Stimulated activated CD4-positive, alpha-beta T cell treated with anti-CD3 and anti-CD28 coated beads, Interleukin-4, amount 100 ng/mL, for 1 hour (primary cell): ENCODE measurements around the gene MDN1.
"Not testable (repeated sequence)": the region's sequence is repeated elsewhere in the genome, so short reads cannot be mapped to it uniquely, and the experiment has no call there.

Experiments used
- DNase-seq: peaks from one replicate; pipeline ENCODE4 v3.0.0-alpha.2; 2020

MDN1 gene

GRCh38 chr6:89819336-89820130 lies at the start of gene MDN1:
TSS of gene MDN1 (minus strand) at chr6:89819794. CDS start at chr6:89819607, 187 bp downstream.
- peak; percentile 86 for DNase-seq

- no peak for DNase-seq
These were observed 46.6 kb upstream of the MDN1 start for GRCh38 chr6:89866024-89866678.

- DNase-seq = no peak
These were observed 43.1 kb upstream of the MDN1 start for GRCh38 chr6:89862698-89863097.

- DNase-seq = no peak
These were observed 42.7 kb upstream of the MDN1 start for GRCh38 chr6:89862273-89862672.

GRCh38 chr6:89859744-89860143 lies 40.1 kb upstream of the MDN1 start:
- no peak for DNase-seq

GRCh38 chr6:89858041-89858440 lies 38.4 kb upstream of the MDN1 start:
- DNase-seq = no peak

- DNase-seq = no peak
These were observed 33.5 kb upstream of the MDN1 start for GRCh38 chr6:89853068-89853467.

- DNase-seq = not testable (repeated sequence)
These were observed 27.9 kb upstream of the MDN1 start for GRCh38 chr6:89847513-89847912.

- DNase-seq = no peak
These were observed 23.5 kb upstream of the MDN1 start for GRCh38 chr6:89843070-89843469.

- DNase-seq = no peak
These were observed 22.6 kb upstream of the MDN1 start for GRCh38 chr6:89842228-89842627.

GRCh38 chr6:89840538-89840937 lies 20.9 kb upstream of the MDN1 start:
- no peak for DNase-seq

GRCh38 chr6:89836639-89837222 lies 17.1 kb upstream of the MDN1 start:
- DNase-seq = no peak

GRCh38 chr6:89834884-89835792 lies 15.5 kb upstream of the MDN1 start:
- no peak for DNase-seq

- no peak for DNase-seq
These were observed 10.7 kb upstream of the MDN1 start for GRCh38 chr6:89830170-89830809.

- DNase-seq = peak; percentile 90
These were observed 10.0 kb upstream of the MDN1 start, which contains the start of gene CASP8AP2 for GRCh38 chr6:89829472-89830169. TSS of gene CASP8AP2 (plus strand) at chr6:89829880.

GRCh38 chr6:89828988-89829471 lies 9.4 kb upstream of the MDN1 start:
- DNase-seq = no peak

GRCh38 chr6:89828475-89828987 lies 8.9 kb upstream of the MDN1 start:
- DNase-seq = not testable (repeated sequence)

- no peak for DNase-seq
These were observed 6.5 kb upstream of the MDN1 start for GRCh38 chr6:89826029-89826528.

- no peak for DNase-seq
These were observed 638 bp downstream of the MDN1 start for GRCh38 chr6:89818977-89819335.

GRCh38 chr6:89817481-89817880 lies 2.1 kb downstream of the MDN1 start:
- no peak for DNase-seq

- DNase-seq = not testable (repeated sequence)
These were observed 6.2 kb downstream of the MDN1 start for GRCh38 chr6:89813422-89813821.
